Prostate gland (tissue), 2 donors: ENCODE data around the gene ARPP19. TPM values are rescaled to one million over a fixed set of nuclear protein-coding genes. Genes with fewer than 3 reads are reported as not detected.
A peak's percentile ranks its signal among the peaks of the same experiment; 100 is the strongest.

Source experiments
- DNase-seq: peaks from one replicate; pipeline ENCODE4 v3.0.0-alpha.2; 2019; ENCODE audit warnings: low spot score
- H3K27ac ChIP-seq, 2 donors: fragments of 200-600 bp; sonication (generic); 2 replicates each; pipeline ENCODE4 v1.5.1; 2017 to 2019
- H3K27me3 ChIP-seq: fragments of 200-600 bp; sonication (generic); replicated peaks from 2 replicates; pipeline ENCODE4 v1.5.1; 2019; ENCODE audit not compliant: insufficient read depth
- H3K36me3 ChIP-seq, 2 donors: fragments of 200-600 bp; sonication (generic); 1 replicate in 1 of 2; 2 replicates in 1 of 2; pipeline versions ENCODE4 v1.5.1 to v1.8.1; 2017 to 2019
- H3K4me1 ChIP-seq: fragments of 200-600 bp; sonication (generic); replicated peaks from 2 replicates; pipeline ENCODE4 v1.5.1; 2019
- H3K4me3 ChIP-seq, 2 donors: fragments of 200-600 bp; sonication (generic); 2 replicates each; pipeline ENCODE4 v1.5.1; 2017 to 2019
- H3K9me3 ChIP-seq: fragments of 200-600 bp; sonication (generic); 2 replicates; pipeline ENCODE4 v1.5.1; 2017
- POLR2A ChIP-seq: fragments of 450-650 bp; IDR thresholded peaks from one replicate; pipeline ENCODE4 v1.6.1; 2016; ENCODE audit warnings: antibody characterized with exemption, mild to moderate bottlenecking
- POLR2AphosphoS5 ChIP-seq: sonication (generic); formaldehyde crosslinking; IDR thresholded peaks from one replicate; pipeline ENCODE4 v1.6.1; 2017; ENCODE audit warnings: antibody characterized with exemption
- WGBS: methylation state at CpG from one replicate; pipeline ENCODE4 v1.1.5; 2018; 5-methylcytosine and 5-hydroxymethylcytosine counted together
- intact Hi-C: fragments of 100-400 bp; cut with DNase I; formaldehyde crosslinking; loops from one replicate; pipeline ENCODE4 v1.14.2; 2022
- total RNA-seq, 2 donors: library from RNA; depleted of rRNA; stranded (reverse); fragments of >200 nt; gene quantifications; one replicate each; pipeline ENCODE4 v1.1.0, GENCODE V29; 2016
- TF ChIP-seq, protein P1 (sequence below), 4 experiments: fragments of 200-600 bp in 2 of 4; fragments of 450-650 bp in 2 of 4; sonication (generic) in 2 of 4; IDR thresholded peaks; 1 replicate in 3 of 4; 2 replicates in 1 of 4; pipeline ENCODE4 v1.5.1; 2016 to 2019; ENCODE audit warnings: antibody characterized with exemption in 4 of 4, mild to moderate bottlenecking in 2 of 4, moderate library complexity in 2 of 4

ARPP19 gene
- total RNA-seq, 2 donors from 2014 or later: 86.9 to 130 TPM

DNA sequence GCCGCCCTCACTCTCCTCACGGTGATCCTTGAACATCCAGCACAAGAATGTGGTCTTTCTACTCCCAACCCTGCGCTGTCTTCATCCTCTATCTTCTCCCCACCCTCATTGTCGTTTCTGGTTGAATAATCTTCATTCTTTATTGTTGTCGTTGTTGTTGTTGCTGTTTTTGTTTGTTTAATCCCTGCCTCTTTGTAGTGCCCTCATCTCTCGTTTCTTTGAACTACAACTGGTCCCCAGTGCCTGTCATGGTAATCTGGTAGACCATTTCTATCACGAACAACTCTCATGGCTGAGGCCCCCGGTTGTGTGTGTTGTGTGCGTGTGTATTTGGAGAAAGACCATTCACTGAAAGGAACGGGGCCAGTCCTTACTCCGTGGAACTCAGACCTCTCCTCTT lies 38.9 kb downstream of the ARPP19 start:
- intact Hi-C loops: loop anchor here (10.0 kb wide), 2 partner anchors 205 to 265 kb away; no protein-coding TSS in a partner anchor

GRCh38 chr15:52529341-52529924 lies 39.4 kb downstream of the ARPP19 start:
- TF ChIP-seq POLR2A (no peak), POLR2AphosphoS5 (no peak)
- TF ChIP-seq, protein P1, sequence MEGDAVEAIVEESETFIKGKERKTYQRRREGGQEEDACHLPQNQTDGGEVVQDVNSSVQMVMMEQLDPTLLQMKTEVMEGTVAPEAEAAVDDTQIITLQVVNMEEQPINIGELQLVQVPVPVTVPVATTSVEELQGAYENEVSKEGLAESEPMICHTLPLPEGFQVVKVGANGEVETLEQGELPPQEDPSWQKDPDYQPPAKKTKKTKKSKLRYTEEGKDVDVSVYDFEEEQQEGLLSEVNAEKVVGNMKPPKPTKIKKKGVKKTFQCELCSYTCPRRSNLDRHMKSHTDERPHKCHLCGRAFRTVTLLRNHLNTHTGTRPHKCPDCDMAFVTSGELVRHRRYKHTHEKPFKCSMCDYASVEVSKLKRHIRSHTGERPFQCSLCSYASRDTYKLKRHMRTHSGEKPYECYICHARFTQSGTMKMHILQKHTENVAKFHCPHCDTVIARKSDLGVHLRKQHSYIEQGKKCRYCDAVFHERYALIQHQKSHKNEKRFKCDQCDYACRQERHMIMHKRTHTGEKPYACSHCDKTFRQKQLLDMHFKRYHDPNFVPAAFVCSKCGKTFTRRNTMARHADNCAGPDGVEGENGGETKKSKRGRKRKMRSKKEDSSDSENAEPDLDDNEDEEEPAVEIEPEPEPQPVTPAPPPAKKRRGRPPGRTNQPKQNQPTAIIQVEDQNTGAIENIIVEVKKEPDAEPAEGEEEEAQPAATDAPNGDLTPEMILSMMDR (IDR thresholded peaks at IDR 0.05): no peak

More for the DNA sequence above, 38.9 kb downstream of the ARPP19 start:
- Histone ChIP-seq H3K27me3 (no peaks in the 10 kb centered on the region), H3K36me3 (no peaks in the 10 kb centered on the region), H3K9me3 (no peaks in the 10 kb centered on the region), H3K4me3 (peak overlapping the region in 1 of 2 donors; percentile 88), H3K27ac (no peak overlapping the region), H3K4me1 (no peaks in the 10 kb centered on the region)
- TF ChIP-seq, protein P1 (IDR thresholded peaks at IDR 0.05): no peak
- no peak for TF ChIP-seq POLR2A
- no peak for TF ChIP-seq POLR2AphosphoS5
- 40% methylated on average over 11 of the region's 11 CpGs for WGBS
- no peak for DNase-seq

DNA sequence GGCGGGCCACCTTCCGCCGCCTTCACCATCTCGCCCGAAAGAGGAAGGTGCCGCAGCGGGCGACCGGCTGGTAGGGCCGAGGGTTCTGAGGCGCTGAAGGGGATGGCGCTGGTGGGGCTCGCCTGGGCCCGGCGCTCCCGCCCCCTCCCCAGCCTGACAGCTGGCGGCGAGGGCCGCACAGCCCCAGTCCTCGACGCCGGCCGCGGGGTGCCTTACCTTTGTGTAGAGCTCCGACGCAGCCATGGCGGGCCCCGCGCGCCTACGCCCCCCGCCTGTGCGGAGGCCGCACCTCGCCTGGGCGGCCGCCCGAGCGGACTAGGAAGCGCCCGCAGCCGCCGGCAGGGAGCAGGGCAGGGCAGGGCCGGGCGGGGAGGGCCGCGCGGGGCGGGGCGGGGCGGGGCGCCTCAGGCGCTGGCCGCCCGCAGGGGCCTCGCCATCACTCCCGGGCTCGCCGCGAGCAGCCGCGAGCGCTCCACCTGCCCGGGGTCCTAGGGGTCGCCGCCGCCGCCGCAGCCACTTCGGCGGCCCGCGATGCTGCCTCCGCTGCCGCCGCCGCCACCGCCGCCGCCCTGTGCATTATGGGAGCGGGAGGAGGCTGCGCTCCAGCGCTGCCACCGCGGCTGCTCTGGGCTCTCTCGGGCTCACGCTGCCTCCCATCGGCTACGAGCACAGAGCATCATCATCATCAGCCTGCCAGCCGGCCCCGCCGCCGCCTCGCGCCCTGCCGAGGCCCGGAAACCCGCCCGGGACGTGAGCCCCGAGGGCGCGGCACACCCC lies 40.1 kb downstream of the ARPP19 start, which contains the start of gene MYO5A:
Gene MYO5A, minus strand, starts transcription at position 317 of the 777 bp plus-strand sequence. Its CDS starts 74 bp downstream, at position 243.
- WGBS: under 1% methylated on average over 68 of the region's 103 CpGs
- DNase-seq: peak; percentile 63
- intact Hi-C loops: loop anchor here (10.0 kb wide), 2 partner anchors 206 to 264 kb away; no protein-coding TSS in a partner anchor
- Histone ChIP-seq H3K36me3 (no peaks in the 10 kb centered on the region), H3K27ac (peak within 1 kb of the TSS; percentile 65 to 81), H3K4me1 (no peaks in the 10 kb centered on the region), H3K27me3 (no peaks in the 10 kb centered on the region), H3K9me3 (no peaks in the 10 kb centered on the region), H3K4me3 (peak within 1 kb of the TSS; percentile 81 to 88)
- TF ChIP-seq POLR2AphosphoS5 (peak; percentile 9), POLR2A (peak; percentile 44)
- TF ChIP-seq, protein P1 (IDR thresholded peaks at IDR 0.05): peak in 2 of 4 experiments; percentile 8 to 12

More at GRCh38 chr15:52529341-52529924, 39.4 kb downstream of the ARPP19 start:
- DNase-seq: peak; percentile 12
- no peaks in the 10 kb centered on the region for H3K36me3 ChIP-seq
- H3K27ac ChIP-seq: peak overlapping the region; percentile 65 to 81
- 2% methylated on average over 23 of the region's 28 CpGs for WGBS
- no peaks in the 10 kb centered on the region for H3K27me3 ChIP-seq
- intact Hi-C loops: loop anchor here (10.0 kb wide), 2 partner anchors 205 to 265 kb away; no protein-coding TSS in a partner anchor
- H3K9me3 ChIP-seq: no peaks in the 10 kb centered on the region
- no peaks in the 10 kb centered on the region for H3K4me1 ChIP-seq
- H3K4me3 ChIP-seq: peak overlapping the region; percentile 81 to 88

DNA sequence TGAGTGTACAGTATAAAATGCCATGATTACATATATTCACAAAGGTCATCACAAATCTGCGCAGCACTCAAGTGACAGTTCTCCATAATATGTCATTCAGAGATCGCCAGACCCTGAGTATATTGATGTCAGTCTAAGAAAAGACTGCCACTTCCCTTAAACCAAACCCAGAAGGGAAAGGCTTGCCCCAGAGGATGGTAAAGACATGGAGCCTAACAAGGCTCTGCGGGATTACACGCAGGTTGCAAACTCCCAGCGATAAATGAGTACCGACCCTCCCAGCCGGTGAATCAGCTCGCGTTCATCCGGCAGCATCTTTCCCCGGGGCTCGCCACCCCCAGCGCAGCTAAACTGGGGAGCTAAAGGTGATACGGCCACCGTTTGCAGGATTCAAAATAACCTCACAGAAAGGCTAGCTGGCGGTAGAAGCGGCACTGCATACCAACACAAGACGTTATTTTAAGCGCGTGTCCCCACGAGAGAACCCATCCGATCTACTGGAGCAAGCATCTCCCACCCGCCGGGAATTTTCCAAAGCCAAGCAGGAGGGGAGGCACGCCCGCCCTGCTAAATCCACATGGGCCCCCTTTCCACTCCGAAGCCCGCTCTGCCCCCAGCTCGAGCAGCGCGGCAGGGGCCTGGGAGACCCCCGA lies 40.8 kb downstream of the ARPP19 start:
- WGBS: 5% methylated on average over 32 of the region's 32 CpGs
- peak; percentile 21 for DNase-seq
- Histone ChIP-seq H3K4me1 (no peaks in the 10 kb centered on the region), H3K4me3 (peak overlapping the region; percentile 81 to 88), H3K27me3 (no peaks in the 10 kb centered on the region), H3K9me3 (no peaks in the 10 kb centered on the region), H3K36me3 (no peaks in the 10 kb centered on the region), H3K27ac (peak overlapping the region; percentile 65 to 81)
- TF ChIP-seq, protein P1 (IDR thresholded peaks at IDR 0.05): peak in 1 of 4 experiments; percentile 3
- no peak for TF ChIP-seq POLR2AphosphoS5
- intact Hi-C loops: loop anchor here (10.0 kb wide), 2 partner anchors 207 to 263 kb away; no protein-coding TSS in a partner anchor
